HG03025 (cell line): ENCODE results near the gene RRAGA.
"Not testable (repeated sequence)": the region's sequence is repeated elsewhere in the genome, so short reads cannot be mapped to it uniquely, and the experiment has no call there.

Experiments
- ATAC-seq: cut with Tn5 transposase; IDR thresholded peaks from one replicate; pipeline ENCODE4 v1.9.1; 2021; ENCODE audit warnings: mild to moderate bottlenecking, moderate library complexity; ENCODE audit not compliant: unreplicated experiment, low FRiP score

Gene RRAGA

GRCh38 chr9:19074836-19075235 lies 25.6 kb downstream of the RRAGA start:
- no peak for ATAC-seq

GRCh38 chr9:19085295-19085694 lies 36.1 kb downstream of the RRAGA start:
- no peak for ATAC-seq

GRCh38 chr9:19087106-19088000 lies 38.1 kb downstream of the RRAGA start:
- ATAC-seq: no peak

- ATAC-seq: not testable (repeated sequence)
Measured at GRCh38 chr9:19097431-19097830, 48.2 kb downstream of the RRAGA start.
